HG03432 (cell line): ENCODE results near the gene TSSK2.
"Not testable (repeated sequence)": the region's sequence is repeated elsewhere in the genome, so short reads cannot be mapped to it uniquely, and the experiment has no call there.

ENCODE experiments used
- ATAC-seq: cut with Tn5 transposase; IDR thresholded peaks from one replicate; pipeline ENCODE4 v1.9.1; 2021; ENCODE audit warnings: mild to moderate bottlenecking, moderate library complexity; ENCODE audit not compliant: unreplicated experiment

Gene TSSK2

GRCh38 chr22:19138217-19139000 lies 7.3 kb downstream of the TSSK2 start:
- no peak for ATAC-seq

GRCh38 chr22:19139001-19139356 lies 7.9 kb downstream of the TSSK2 start:
- ATAC-seq = no peak

- ATAC-seq = no peak
Measured at GRCh38 chr22:19139974-19140373, 8.9 kb downstream of the TSSK2 start.

- ATAC-seq = no peak
Measured at GRCh38 chr22:19142394-19142793, 11.3 kb downstream of the TSSK2 start.

GRCh38 chr22:19143212-19143611 lies 12.1 kb downstream of the TSSK2 start:
- ATAC-seq = no peak

- ATAC-seq = peak; percentile 14
Measured at GRCh38 chr22:19143967-19144400, 12.9 kb downstream of the TSSK2 start.

- no peak for ATAC-seq
Measured at GRCh38 chr22:19146215-19146968, 15.3 kb downstream of the TSSK2 start.

- no peak for ATAC-seq
Measured at GRCh38 chr22:19147195-19147780, 16.2 kb downstream of the TSSK2 start.

GRCh38 chr22:19148417-19149046 lies 17.4 kb downstream of the TSSK2 start:
- no peak for ATAC-seq

GRCh38 chr22:19149047-19149883 lies 18.2 kb downstream of the TSSK2 start:
- no peak for ATAC-seq

GRCh38 chr22:19149991-19150390 lies 18.9 kb downstream of the TSSK2 start, which contains the start of gene GSC2:
Gene GSC2, minus strand, starts transcription at chr22:19150292. Its CDS starts 9 bp downstream, at chr22:19150283.
- ATAC-seq = no peak

GRCh38 chr22:19150482-19151328 lies 19.6 kb downstream of the TSSK2 start:
- no peak for ATAC-seq

GRCh38 chr22:19151329-19152191 lies 20.5 kb downstream of the TSSK2 start:
- ATAC-seq = no peak

GRCh38 chr22:19152942-19153883 lies 22.1 kb downstream of the TSSK2 start:
- no peak for ATAC-seq

GRCh38 chr22:19156109-19156508 lies 25.0 kb downstream of the TSSK2 start:
- not testable (repeated sequence) for ATAC-seq

GRCh38 chr22:19158649-19159048 lies 27.5 kb downstream of the TSSK2 start:
- not testable (repeated sequence) for ATAC-seq

- ATAC-seq = no peak
Measured at GRCh38 chr22:19164425-19164824, 33.3 kb downstream of the TSSK2 start.
